GM12864 (cell line): ENCODE measurements around the gene TAF6.

Experiments used
- DNase-seq: peaks from one replicate; pipeline ENCODE4 v3.0.0-alpha.2; 2011; ENCODE audit warnings: low read depth
- H3K4me3 ChIP-seq: 2 replicates; pipeline ENCODE4 v1.5.1; 2011; ENCODE audit warnings: mild to moderate bottlenecking, low read depth, low read length, control low read depth
- CTCF ChIP-seq: IDR thresholded peaks from 2 replicates; pipeline ENCODE4 v1.5.1; 2011; ENCODE audit warnings: low read depth, mild to moderate bottlenecking, moderate library complexity, low read length, control low read depth, inconsistent platforms; ENCODE audit errors: missing control alignments

The TAF6 gene

GRCh38 chr7:100065452-100066186 is 53.5 kb downstream of the TAF6 start:
- TF ChIP-seq CTCF: no peak
- H3K4me3 ChIP-seq: no peak overlapping the region
- no peak for DNase-seq

GRCh38 chr7:100064162-100064561 is 55.0 kb downstream of the TAF6 start:
- no peak for DNase-seq
- TF ChIP-seq CTCF: no peak
- no peak overlapping the region for H3K4me3 ChIP-seq

- no peak for DNase-seq
- TF ChIP-seq CTCF: no peak
- no peak overlapping the region for H3K4me3 ChIP-seq
Measured at GRCh38 chr7:100063376-100063775, 55.8 kb downstream of the TAF6 start.

GRCh38 chr7:100061518-100062193 is 57.5 kb downstream of the TAF6 start:
- no peak overlapping the region for H3K4me3 ChIP-seq
- TF ChIP-seq CTCF: no peak
- DNase-seq: no peak

- H3K4me3 ChIP-seq: no peak overlapping the region
- TF ChIP-seq CTCF: no peak
- no peak for DNase-seq
Measured at GRCh38 chr7:100059251-100059739, 59.9 kb downstream of the TAF6 start.
